Ovary (tissue), 9 donors: ENCODE results near the gene NKX6-2. TPM values are rescaled to one million over a fixed set of nuclear protein-coding genes. Genes with fewer than 3 reads are reported as not detected.

Experiments used
- DNase-seq, 5 donors: peaks; one replicate each; pipeline ENCODE4 v3.0.0-alpha.2; 2019 to 2020
- H3K27ac ChIP-seq, 2 donors: fragments of 200-600 bp; one replicate each; pipeline versions ENCODE4 v1.5.1 to v1.8.0; 2019 to 2022
- H3K27me3 ChIP-seq: fragments of 200-600 bp; one replicate; pipeline ENCODE4 v1.8.0; 2022
- H3K36me3 ChIP-seq: fragments of 200-600 bp; sonication (generic); one replicate; pipeline ENCODE4 v1.5.1; 2019
- H3K4me1 ChIP-seq: one replicate; pipeline ENCODE4 v1.8.1; 2013; ENCODE audit warnings: mild to moderate bottlenecking, moderate library complexity; ENCODE audit not compliant: insufficient read depth
- H3K4me3 ChIP-seq: fragments of 200-600 bp; sonication (generic); one replicate; pipeline ENCODE4 v1.5.1; 2017
- H3K9me3 ChIP-seq, 2 donors: fragments of 200-600 bp in 1 of 2; sonication (generic) in 1 of 2; one replicate each; pipeline versions ENCODE4 v1.5.1 to v1.8.1; 2013 to 2019; ENCODE audit warnings: mild to moderate bottlenecking in 1 of 2, moderate library complexity in 1 of 2
- EP300 ChIP-seq: sonication (generic); formaldehyde crosslinking; IDR thresholded peaks from one replicate; pipeline ENCODE4 v1.6.1; 2017; ENCODE audit warnings: antibody characterized with exemption
- POLR2A ChIP-seq: fragments of 450-650 bp; IDR thresholded peaks from one replicate; pipeline ENCODE4 v1.6.1; 2017; ENCODE audit warnings: antibody characterized with exemption, mild to moderate bottlenecking, moderate library complexity
- WGBS, 3 donors: extraction: QIAGEN DNeasy Blood & Tissue Kit in 1 of 3; methylation state at CpG; one replicate each; pipeline versions ENCODE4 v1.1.5 to v1.1.7; 2013 to 2017; 5-methylcytosine and 5-hydroxymethylcytosine counted together
- intact Hi-C, 4 donors: fragments of 100-400 bp; cut with DNase I; formaldehyde crosslinking; loops; one replicate each; pipeline versions ENCODE4 v1.11.0 to v1.15.1; 2022 to 2023
- polyA plus RNA-seq, 2 donors: library from polyadenylated mRNA; stranded (reverse); fragments of 200-250 nt in 1 of 2; fragments of 350-450 nt in 1 of 2; fragmentation: Illumina TruSeq in 1 of 2; extraction: RNeasy Lipid Tissue Mini Kit (QIAGEN cat#74804) in 1 of 2; gene quantifications; one replicate each; pipeline ENCODE4 v1.2.3, GENCODE V29; 2013 to 2014
- total RNA-seq, 7 donors: library from RNA; depleted of rRNA in 2 of 7; stranded (reverse); fragments of >200 nt in 2 of 7; fragmentation: NEBNext Ultra II Directional in 3 of 7; extraction: Animal tissue kit (Norgen Biotek cat#: 25700) in 3 of 7; gene quantifications; one replicate each; pipeline versions ENCODE4 v1.1.0 to v1.2.4, GENCODE V29; 2016 to 2023
- TF ChIP-seq, protein P1 (sequence below), 3 donors: fragments of 450-650 bp in 2 of 3; fragments of 200-600 bp in 1 of 3; IDR thresholded peaks; one replicate each; pipeline versions ENCODE4 v1.5.1 to v1.8.0; 2016 to 2022; ENCODE audit warnings: antibody characterized with exemption in 3 of 3, mild to moderate bottlenecking in 1 of 3
- donor health status: DM: no; HTN: no; CAD: no; lungs with moderate emphysema.
- donor health status: DM: no; HTN: no; CAD: no.
- donor health status: Bipolar disorder and iron deficiency.
- donor health status: DM: yes; HTN: yes; CAD: no.
- donor health status: DM: no; HTN: no; CAD: no.
- donor health status: DM: yes; HTN: yes; CAD: no.

Gene NKX6-2
- total and polyA plus RNA-seq, 9 donors, result not detected

GRCh38 chr10:132790934-132791829 lies 5.2 kb upstream of the NKX6-2 start:
- WGBS, 3 donors, result 37 to 47% (median 46%) methylated on average over 29 to 31 of the region's 31 CpGs
- TF ChIP-seq POLR2A, result no peak
- no peak for TF ChIP-seq EP300
- TF ChIP-seq, protein P1, sequence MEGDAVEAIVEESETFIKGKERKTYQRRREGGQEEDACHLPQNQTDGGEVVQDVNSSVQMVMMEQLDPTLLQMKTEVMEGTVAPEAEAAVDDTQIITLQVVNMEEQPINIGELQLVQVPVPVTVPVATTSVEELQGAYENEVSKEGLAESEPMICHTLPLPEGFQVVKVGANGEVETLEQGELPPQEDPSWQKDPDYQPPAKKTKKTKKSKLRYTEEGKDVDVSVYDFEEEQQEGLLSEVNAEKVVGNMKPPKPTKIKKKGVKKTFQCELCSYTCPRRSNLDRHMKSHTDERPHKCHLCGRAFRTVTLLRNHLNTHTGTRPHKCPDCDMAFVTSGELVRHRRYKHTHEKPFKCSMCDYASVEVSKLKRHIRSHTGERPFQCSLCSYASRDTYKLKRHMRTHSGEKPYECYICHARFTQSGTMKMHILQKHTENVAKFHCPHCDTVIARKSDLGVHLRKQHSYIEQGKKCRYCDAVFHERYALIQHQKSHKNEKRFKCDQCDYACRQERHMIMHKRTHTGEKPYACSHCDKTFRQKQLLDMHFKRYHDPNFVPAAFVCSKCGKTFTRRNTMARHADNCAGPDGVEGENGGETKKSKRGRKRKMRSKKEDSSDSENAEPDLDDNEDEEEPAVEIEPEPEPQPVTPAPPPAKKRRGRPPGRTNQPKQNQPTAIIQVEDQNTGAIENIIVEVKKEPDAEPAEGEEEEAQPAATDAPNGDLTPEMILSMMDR (IDR thresholded peaks at IDR 0.05), result no peak
- no peaks in the 10 kb centered on the region for H3K9me3 ChIP-seq
- no peak for DNase-seq
- no peaks in the 10 kb centered on the region for H3K4me1 ChIP-seq
- H3K4me3 ChIP-seq, result no peak overlapping the region
- H3K27ac ChIP-seq, result no peak overlapping the region
- intact Hi-C loops, result no loop called here
- H3K27me3 ChIP-seq, result peaks cover 14% of the 10 kb centered on the region
- H3K36me3 ChIP-seq, result no peaks in the 10 kb centered on the region

- no peak for DNase-seq
- H3K36me3 ChIP-seq, result no peaks in the 10 kb centered on the region
- H3K9me3 ChIP-seq, result no peaks in the 10 kb centered on the region
- H3K27me3 ChIP-seq, result peaks cover 14% of the 10 kb centered on the region
- WGBS, 3 donors, result 41 to 69% (median 41%) methylated on average over 2 to 7 of the region's 7 CpGs
- TF ChIP-seq, protein P1 (IDR thresholded peaks at IDR 0.05), result no peak
- TF ChIP-seq POLR2A (no peak), EP300 (no peak)
- H3K4me3 ChIP-seq, result no peak overlapping the region
- no peak overlapping the region for H3K27ac ChIP-seq
- intact Hi-C loops, result no loop called here
- no peaks in the 10 kb centered on the region for H3K4me1 ChIP-seq
These were observed 4.5 kb upstream of the NKX6-2 start for GRCh38 chr10:132790470-132790869.

DNA sequence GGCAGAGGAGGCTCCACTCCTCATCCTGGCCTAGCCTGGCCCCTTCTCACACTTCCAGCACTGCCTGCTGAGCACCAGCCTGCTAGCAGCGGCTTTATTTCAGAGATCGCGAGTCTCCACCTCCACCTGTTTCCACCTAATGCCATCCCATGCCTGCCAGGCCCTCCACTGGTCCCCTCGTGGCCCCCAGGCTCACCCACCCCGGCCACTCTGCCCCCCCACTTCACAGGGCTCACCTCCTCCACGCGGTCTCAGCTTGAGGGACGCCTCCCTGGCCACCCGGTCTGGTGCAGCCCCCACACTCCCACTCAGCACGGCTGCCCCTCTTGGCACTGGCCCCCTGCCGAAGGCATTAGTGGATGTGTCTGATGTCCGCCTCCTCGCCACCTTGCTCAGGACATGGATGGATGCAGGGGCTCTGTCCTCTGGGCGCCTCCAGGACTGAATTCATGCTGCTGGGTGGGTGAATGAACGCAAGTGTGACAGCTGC lies 3.8 kb upstream of the NKX6-2 start:
- intact Hi-C loops, result loop anchor here in 1 of 4 donors (10.0 kb wide), 1 partner anchor 245 kb away; no protein-coding TSS in a partner anchor
- Histone ChIP-seq H3K27ac (no peak overlapping the region), H3K36me3 (no peaks in the 10 kb centered on the region), H3K9me3 (no peaks in the 10 kb centered on the region), H3K4me1 (no peaks in the 10 kb centered on the region), H3K4me3 (no peak overlapping the region), H3K27me3 (peaks cover 18% of the 10 kb centered on the region)
- WGBS, 3 donors, result 39 to 50% (median 48%) methylated on average over 15 of the region's 15 CpGs
- no peak for TF ChIP-seq POLR2A
- no peak for TF ChIP-seq EP300
- TF ChIP-seq, protein P1 (IDR thresholded peaks at IDR 0.05), result no peak
- no peak for DNase-seq

- DNase-seq, result no peak
- no peak overlapping the region for H3K27ac ChIP-seq
- peaks cover 0 to 6% of the 10 kb centered on the region in 2 donors for H3K9me3 ChIP-seq
- peaks cover 22% of the 10 kb centered on the region for H3K27me3 ChIP-seq
- no peaks in the 10 kb centered on the region for H3K4me1 ChIP-seq
- H3K36me3 ChIP-seq, result no peaks in the 10 kb centered on the region
- intact Hi-C loops, result loop anchor here in 1 of 4 donors (10.0 kb wide), 1 partner anchor 244 kb away; no protein-coding TSS in a partner anchor
- H3K4me3 ChIP-seq, result no peak overlapping the region
- TF ChIP-seq POLR2A (no peak), EP300 (no peak)
- 3 to 4% (median 3%) methylated on average over 17 to 30 of the region's 30 CpGs for WGBS, 3 donors
These were observed 2.9 kb upstream of the NKX6-2 start for GRCh38 chr10:132788831-132789219.
